ENCODE measurements around the gene CMKLR1.

DNA sequence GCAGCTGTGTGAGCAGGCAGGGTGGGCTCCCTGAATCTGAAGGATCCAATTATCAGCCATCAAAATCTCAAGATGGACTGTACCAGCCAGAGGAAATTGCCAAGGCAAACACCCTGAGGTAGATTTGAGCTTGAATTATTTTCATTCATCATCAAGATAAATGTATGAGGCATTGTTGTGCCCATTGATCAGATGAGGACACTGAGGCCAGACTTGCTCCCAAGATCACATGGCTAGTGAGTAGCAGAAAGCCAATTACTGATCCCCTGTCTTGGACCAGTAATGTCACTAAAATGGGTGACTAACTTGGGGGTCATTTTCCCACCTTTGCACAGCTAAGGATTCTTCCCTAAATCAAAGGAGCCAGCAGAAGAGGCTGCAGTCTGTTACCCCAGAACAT is 20.9 kb upstream of the CMKLR1 start:
- no peak for TF ChIP-seq POLR2AphosphoS5 (IDR thresholded peaks at IDR 0.05)
- TF ChIP-seq EP300 (IDR thresholded peaks at IDR 0.05): no peak
- TF ChIP-seq CTCF (IDR thresholded peaks at IDR 0.05): no peak
- TF ChIP-seq POLR2A (IDR thresholded peaks at IDR 0.05; ENCODE audit: low read depth): no peak
